GM21528 (cell line): ENCODE data around the gene CRTAP.
A peak's percentile ranks its signal among the peaks of the same experiment; 100 is the strongest.
"Not testable (repeated sequence)": the region's sequence is repeated elsewhere in the genome, so short reads cannot be mapped to it uniquely, and the experiment has no call there.

Experiments
- ATAC-seq: cut with Tn5 transposase; IDR thresholded peaks from one replicate; pipeline ENCODE4 v1.9.1; 2021; ENCODE audit warnings: mild to moderate bottlenecking, moderate library complexity; ENCODE audit not compliant: unreplicated experiment, low FRiP score

CRTAP gene

DNA sequence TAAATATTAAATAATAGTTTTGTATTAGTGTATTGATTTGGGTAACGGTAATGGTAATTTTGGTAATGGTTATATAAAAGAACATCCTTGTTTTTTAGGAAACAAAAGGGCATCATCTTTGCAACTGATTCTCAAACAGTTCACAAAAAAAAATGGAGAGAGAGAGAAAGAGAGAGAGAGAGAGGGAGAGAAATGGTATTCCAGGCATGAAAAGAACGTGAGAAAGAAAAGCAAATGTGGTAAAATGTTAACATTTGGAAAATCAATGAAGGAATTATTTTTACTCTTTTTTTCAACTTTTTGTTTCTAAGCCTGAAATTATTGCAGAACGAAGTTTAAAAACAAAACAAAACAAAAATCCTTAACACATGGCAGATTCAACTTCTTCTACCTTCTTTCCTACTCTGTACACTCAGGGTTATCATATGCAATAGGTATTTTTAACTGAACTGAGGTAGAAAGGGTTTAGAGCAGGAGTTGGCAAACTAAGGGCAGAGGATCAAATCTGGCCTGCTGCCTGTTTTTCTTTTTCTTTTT, 14.6 kb upstream of the CRTAP start:
- ATAC-seq, result no peak

GRCh38 chr3:33099701-33100100, 14.1 kb upstream of the CRTAP start:
- no peak for ATAC-seq

DNA sequence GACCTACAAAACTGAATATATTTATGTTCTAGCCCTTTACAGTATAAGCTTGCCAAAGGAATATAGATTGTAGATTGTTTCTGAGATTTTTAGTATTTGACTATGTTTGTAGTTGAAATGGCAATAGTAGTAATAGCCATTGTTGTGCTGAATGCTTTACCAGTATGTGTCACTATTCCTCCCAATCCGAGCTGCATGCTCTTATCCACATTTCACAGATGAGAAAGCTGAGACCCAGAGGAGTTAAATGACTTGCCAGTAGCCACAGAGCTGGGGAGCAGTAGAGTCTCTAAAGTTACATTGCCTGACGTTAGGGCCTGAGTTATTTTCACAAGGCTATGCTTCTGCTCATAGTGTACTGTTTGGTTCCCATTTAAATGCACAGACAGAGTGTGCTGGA, 13.6 kb upstream of the CRTAP start:
- ATAC-seq, result no peak

DNA sequence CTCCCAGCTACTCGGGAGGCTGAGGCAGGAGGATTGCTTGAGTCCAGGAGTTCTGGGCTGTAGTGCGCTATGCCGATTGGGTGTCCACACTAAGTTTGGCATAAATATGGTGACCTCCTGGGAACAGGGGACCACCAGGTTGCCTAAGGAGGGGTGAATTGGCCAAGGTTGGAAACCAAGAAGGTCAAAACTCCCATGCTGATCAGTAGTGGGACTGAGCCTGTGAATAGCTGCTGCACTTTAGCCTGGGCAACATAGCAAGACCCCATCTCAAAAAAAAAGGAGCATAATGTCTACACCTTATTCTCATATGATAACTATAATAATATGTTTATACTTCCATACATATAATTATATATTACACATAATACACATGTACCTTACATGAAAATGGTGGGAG, 10.8 kb upstream of the CRTAP start:
- no peak for ATAC-seq

DNA sequence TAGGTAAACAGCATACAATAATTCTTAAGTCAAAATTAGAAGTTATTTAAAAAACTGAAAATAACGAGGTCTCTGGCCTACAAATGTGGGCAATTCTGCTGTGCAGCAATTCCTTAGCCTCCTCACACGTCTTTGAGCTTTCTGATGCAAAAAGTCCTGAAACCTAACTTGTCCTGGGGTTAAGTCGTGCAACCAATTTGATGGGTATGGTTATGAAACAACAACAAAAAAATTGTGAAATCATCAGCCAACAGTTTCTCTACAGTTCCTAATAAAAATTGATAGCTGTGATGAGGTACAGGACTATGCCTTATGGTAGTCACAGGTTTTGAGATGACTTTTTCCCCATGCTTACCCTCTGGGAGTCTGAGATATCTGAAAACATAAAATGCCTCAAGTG, 10.3 kb upstream of the CRTAP start:
- no peak for ATAC-seq

DNA sequence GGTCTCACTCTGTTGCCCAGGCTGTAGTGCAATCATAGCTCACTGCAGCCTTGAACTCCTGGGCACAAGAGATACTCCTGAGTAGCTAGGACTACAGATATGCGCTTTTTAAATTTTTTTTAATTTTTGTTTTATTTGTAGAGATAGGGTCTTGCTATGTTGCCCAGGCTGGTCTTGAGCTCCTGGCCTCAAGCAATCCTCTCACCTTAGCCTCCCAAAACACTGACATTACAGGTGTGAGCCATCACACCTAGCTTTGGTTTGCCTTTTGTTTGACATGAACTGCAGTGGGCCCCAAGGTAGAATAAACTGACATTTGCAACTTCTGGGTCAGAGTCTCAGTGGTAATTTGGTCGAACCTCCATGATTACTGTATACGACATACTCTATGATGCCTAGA, 9.0 kb upstream of the CRTAP start:
- no peak for ATAC-seq

DNA sequence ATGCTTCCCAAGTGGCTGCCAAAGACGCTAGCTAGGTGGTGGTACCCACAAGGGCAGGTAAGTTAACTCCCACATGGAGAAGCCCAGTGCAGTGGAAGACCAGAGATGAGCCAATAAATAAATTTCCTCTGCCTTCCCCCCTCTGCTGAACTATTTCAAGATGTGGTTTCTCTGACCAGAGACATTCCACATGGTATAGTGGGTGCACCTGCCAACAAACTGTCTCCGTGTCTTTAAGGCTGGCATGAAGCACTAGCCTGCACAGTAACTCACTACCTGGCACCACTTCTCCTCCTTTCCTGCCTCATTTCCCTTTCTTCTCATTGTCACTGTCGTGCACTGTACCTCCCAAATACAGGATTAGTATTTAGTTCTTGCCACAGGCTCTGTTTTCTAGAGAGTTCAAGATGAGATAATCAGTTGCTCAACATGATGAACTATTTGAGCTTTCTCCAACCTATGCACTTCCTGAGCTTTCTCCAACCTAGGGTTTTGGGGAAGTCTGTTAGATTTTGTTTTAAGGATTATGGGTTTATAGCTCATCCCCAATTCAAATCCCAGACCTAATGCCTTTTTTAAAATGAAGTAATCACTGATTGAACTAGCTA, 8.4 kb upstream of the CRTAP start:
- no peak for ATAC-seq

DNA sequence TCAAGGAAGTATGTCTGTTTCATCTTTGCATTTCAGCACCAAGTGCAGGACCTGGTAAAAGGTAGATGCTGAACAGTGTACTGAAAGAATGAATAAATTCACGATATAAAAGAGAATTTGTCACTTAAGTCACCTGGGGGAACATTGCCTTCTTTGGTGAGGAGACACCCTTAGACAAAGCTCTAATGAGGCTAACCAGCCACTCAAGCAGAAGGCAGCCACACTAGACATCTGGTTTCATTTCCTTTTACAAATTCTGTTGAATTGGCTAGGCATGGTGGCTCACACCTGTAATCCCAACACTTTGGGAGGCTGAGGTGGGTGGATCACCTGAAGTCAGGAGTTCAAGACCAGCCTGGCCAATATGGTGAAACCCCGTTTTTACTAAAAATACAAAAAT, 7.0 kb upstream of the CRTAP start:
- not testable (repeated sequence) for ATAC-seq

GRCh38 chr3:33111581-33111980, 2.2 kb upstream of the CRTAP start:
- peak; percentile 43 for ATAC-seq

- no peak for ATAC-seq
Observed at GRCh38 chr3:33114622-33115023, 809 bp downstream of the CRTAP start.

DNA sequence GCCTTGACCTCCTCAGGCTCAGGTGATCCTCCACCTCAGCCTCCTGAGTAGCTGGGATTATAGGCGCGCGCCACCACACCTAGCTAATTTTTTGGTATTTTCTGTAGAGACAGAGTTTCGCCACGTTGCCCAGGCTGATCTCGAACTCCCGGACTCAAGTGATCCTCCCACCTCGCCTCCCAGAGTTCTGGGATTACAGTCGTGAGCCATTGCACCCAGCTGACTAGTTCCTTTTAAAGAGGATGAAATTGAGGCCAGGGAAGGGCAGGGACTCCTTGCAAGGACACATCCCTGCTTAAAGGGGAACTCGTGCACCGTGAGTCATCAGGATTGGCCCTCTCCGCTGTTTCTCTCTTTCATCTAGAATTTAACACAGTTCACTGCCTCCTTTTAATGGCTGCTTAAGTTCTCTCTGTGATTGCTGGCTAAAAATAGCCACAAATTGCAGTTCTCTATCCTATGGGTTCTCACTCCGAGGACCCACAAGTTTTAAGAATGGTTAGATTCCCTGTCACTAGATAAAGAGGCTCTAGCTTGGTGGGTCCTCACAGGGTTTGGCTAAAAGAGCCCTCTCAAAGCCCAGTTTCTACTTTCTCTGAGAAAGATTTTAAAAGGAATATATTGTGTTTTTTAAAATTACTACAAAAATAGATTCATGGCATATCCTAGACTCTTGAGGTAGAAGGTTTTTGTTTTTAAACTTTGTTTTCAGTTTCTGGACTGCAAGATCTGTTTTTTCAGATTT, 1.4 kb downstream of the CRTAP start:
- ATAC-seq, result no peak

- no peak for ATAC-seq
Observed at GRCh38 chr3:33117461-33117860, 3.6 kb downstream of the CRTAP start.

DNA sequence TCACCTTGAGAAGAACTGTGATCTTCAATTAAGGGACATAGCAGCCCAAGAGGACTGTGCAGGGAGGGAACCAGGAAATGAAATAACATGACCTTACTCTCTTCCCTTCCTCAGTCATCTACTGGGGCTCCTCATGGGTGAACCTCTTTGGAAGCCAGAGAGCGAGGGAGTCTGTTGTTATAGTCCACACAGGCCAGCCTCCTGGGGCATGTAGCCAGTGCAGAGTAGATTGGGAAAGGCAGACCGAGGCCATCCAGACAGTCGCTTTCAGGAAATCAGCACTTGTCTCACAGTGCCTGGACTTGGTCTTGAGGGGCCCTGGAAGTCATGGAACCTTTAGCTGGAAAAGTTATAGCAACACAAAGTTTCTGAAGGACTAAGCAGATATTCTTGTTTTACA, 6.1 kb downstream of the CRTAP start:
- ATAC-seq, result no peak

GRCh38 chr3:33122991-33123390, 9.2 kb downstream of the CRTAP start:
- ATAC-seq, result no peak

- no peak for ATAC-seq
Observed at GRCh38 chr3:33124638-33125037, 10.8 kb downstream of the CRTAP start.

- no peak for ATAC-seq
Observed at GRCh38 chr3:33125840-33126239, 12.0 kb downstream of the CRTAP start.

GRCh38 chr3:33128706-33129105, 14.9 kb downstream of the CRTAP start:
- ATAC-seq, result no peak

GRCh38 chr3:33130144-33130543, 16.3 kb downstream of the CRTAP start:
- ATAC-seq, result no peak

GRCh38 chr3:33131331-33132018, 17.7 kb downstream of the CRTAP start:
- peak; percentile 77 for ATAC-seq

DNA sequence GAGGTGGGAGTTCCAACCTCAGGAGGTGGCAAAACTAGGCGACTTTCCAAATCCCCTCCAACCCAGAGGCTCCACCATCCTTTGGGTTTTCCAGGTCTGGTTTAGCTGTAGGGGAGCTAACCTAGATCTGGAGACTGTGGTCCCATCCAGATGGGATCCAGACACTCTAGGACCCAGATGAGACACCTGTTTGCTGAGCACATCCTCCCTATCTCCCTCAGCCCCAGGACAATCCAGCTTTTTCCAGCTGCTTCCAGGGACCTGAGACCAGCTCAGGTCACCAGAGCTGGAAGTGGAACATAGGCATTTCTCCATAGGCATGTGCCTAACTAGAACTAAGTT, 18.2 kb downstream of the CRTAP start:
- no peak for ATAC-seq

- ATAC-seq, result no peak
Observed at GRCh38 chr3:33134026-33134625, 20.3 kb downstream of the CRTAP start.
